Endothelial cell (in vitro differentiated cells): ENCODE data around the gene RRP12. TPM values are rescaled to one million over a fixed set of nuclear protein-coding genes. Genes with fewer than 3 reads are reported as not detected.
A peak's percentile ranks its signal among the peaks of the same experiment; 100 is the strongest.

Source experiments
- DNase-seq: peaks from one replicate; pipeline ENCODE4 v3.0.0; 2021; ENCODE audit warnings: low spot score
- H3K27ac Mint-ChIP-seq: one replicate; pipeline ENCODE4 v1.8.0; 2021; ENCODE audit warnings: mixed read lengths, inconsistent platforms; ENCODE audit not compliant: unreplicated experiment
- H3K27me3 Mint-ChIP-seq: one replicate; pipeline ENCODE4 v1.8.0; 2021; ENCODE audit warnings: mild to moderate bottlenecking, moderate library complexity, mixed read lengths, inconsistent platforms; ENCODE audit not compliant: unreplicated experiment
- H3K36me3 Mint-ChIP-seq: one replicate; pipeline ENCODE4 v1.8.0; 2021; ENCODE audit warnings: mild to moderate bottlenecking, low read depth, mixed read lengths, inconsistent platforms; ENCODE audit not compliant: unreplicated experiment
- H3K4me1 Mint-ChIP-seq: one replicate; pipeline ENCODE4 v1.8.0; 2021; ENCODE audit warnings: mild to moderate bottlenecking, mixed read lengths, inconsistent platforms; ENCODE audit not compliant: unreplicated experiment
- H3K4me3 Mint-ChIP-seq: one replicate; pipeline ENCODE4 v1.8.0; 2021; ENCODE audit warnings: mild to moderate bottlenecking, mixed read lengths, inconsistent platforms; ENCODE audit not compliant: unreplicated experiment
- H3K9me3 Mint-ChIP-seq: one replicate; pipeline ENCODE4 v1.8.0; 2021; ENCODE audit warnings: mixed read lengths, inconsistent platforms; ENCODE audit not compliant: unreplicated experiment
- total RNA-seq: library from RNA; stranded (reverse); fragmentation: NEBNext Ultra II Directional; extraction: Animal tissue kit (Norgen Biotek cat#: 25700); gene quantifications from one replicate; pipeline ENCODE4 v1.2.1, GENCODE V29; 2021; ENCODE audit not compliant: unreplicated experiment
- TF ChIP-seq, protein P1 (sequence below): fragments of 200-600 bp; sonication (generic); IDR thresholded peaks from one replicate; pipeline ENCODE4 v1.5.0; 2021; ENCODE audit warnings: antibody characterized with exemption; ENCODE audit not compliant: unreplicated experiment

RRP12 gene
- total RNA-seq, 1 donor from 2014 or later, result 19.5 TPM

DNA sequence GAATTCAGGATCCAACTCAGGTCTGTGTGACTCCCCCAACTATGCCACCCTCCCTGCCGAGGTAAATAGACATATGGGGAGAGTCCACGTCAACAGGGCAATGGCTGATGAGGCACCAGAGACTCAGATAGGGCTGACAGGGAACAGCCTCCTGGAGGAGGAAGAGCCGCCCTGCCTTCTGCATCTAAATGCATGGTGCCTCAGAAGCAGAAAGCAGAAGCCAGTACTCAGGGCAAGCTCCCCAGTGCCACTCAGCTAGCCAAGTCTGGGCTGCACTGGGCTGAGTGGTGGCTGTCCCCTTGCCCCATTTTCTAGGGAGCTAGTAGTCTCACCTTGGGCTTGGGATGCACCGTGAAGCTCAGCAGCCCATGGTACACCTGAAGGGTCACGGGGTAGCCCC lies 11.0 kb downstream of the RRP12 start:
- Mint-ChIP-seq H3K9me3 (no peaks in the 10 kb centered on the region), H3K4me3 (no peak overlapping the region), H3K36me3 (peaks cover 16% of the 10 kb centered on the region), H3K27me3 (peaks cover 2% of the 10 kb centered on the region), H3K4me1 (no peaks in the 10 kb centered on the region), H3K27ac (no peak overlapping the region)
- no peak for DNase-seq
- TF ChIP-seq, protein P1, sequence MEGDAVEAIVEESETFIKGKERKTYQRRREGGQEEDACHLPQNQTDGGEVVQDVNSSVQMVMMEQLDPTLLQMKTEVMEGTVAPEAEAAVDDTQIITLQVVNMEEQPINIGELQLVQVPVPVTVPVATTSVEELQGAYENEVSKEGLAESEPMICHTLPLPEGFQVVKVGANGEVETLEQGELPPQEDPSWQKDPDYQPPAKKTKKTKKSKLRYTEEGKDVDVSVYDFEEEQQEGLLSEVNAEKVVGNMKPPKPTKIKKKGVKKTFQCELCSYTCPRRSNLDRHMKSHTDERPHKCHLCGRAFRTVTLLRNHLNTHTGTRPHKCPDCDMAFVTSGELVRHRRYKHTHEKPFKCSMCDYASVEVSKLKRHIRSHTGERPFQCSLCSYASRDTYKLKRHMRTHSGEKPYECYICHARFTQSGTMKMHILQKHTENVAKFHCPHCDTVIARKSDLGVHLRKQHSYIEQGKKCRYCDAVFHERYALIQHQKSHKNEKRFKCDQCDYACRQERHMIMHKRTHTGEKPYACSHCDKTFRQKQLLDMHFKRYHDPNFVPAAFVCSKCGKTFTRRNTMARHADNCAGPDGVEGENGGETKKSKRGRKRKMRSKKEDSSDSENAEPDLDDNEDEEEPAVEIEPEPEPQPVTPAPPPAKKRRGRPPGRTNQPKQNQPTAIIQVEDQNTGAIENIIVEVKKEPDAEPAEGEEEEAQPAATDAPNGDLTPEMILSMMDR, result no peak

DNA sequence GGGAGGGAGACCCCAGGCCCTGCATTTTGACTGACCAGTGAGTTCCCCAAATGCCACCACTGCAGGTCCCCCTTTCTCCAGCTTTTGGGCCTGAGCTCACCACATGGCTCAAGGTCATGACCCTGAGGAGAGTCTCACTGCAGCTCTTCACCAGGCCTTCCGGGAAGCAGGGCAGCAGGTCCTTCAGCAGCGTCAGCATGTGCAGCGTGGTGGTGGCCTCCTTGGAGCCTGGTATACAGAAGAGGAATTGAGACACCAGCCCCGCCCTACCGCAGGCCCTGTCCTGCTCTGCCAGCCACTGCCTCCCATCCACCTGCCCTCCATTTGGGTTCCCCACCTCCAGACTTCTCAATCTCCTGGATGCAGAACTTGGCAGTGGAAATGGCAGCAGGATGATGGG lies 13.0 kb downstream of the RRP12 start:
- H3K9me3 Mint-ChIP-seq, result no peaks in the 10 kb centered on the region
- no peaks in the 10 kb centered on the region for H3K4me1 Mint-ChIP-seq
- peak overlapping the region; percentile 80 for H3K4me3 Mint-ChIP-seq
- H3K27me3 Mint-ChIP-seq, result no peaks in the 10 kb centered on the region
- no peak overlapping the region for H3K27ac Mint-ChIP-seq
- H3K36me3 Mint-ChIP-seq, result peaks cover 13% of the 10 kb centered on the region
- TF ChIP-seq, protein P1, result no peak
- DNase-seq, result no peak

DNA sequence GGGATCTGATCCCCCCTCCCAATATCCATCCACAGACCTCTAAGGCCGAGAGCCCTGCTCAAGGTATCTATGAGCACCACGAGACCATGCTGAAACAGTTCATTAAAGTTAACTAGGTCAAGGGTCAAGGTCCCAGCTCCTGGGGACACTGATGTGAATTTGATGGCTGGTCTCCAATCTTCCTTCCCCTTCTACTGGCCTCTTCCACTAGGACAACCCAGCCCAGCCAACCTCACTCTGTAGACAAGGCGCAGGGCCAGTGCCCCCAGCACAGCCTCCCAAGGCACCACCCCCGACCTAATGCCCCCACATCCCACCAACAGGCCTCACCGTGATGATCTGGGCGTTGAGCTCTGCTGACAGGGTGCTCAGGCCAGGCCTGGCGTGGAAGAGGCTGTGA lies 15.6 kb downstream of the RRP12 start:
- Mint-ChIP-seq H3K4me1 (no peaks in the 10 kb centered on the region), H3K27ac (no peak overlapping the region), H3K4me3 (no peak overlapping the region), H3K27me3 (no peaks in the 10 kb centered on the region), H3K9me3 (no peaks in the 10 kb centered on the region), H3K36me3 (peaks cover 10% of the 10 kb centered on the region)
- TF ChIP-seq, protein P1, result no peak
- no peak for DNase-seq

DNA sequence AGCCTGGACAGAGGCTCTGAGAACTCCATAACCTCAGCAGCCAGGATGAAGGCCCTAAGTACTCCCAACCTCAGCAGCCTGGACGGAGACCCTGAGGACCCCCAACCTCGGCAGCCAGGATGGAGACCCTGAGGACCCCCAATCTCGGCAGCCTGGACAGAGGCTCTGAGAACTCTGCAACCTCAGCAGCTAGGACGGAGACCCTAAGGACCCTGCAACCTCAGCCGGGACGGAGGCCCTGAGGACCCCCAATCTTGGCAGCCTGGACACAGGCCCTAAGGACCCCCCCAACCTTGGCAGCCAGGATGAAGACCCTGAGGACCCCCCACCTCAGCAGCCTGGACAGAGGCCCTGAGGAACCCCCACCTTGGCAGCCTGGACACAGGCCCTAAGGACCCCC lies 16.5 kb downstream of the RRP12 start:
- Mint-ChIP-seq H3K4me1 (no peaks in the 10 kb centered on the region), H3K27ac (no peak overlapping the region), H3K9me3 (no peaks in the 10 kb centered on the region), H3K4me3 (no peak overlapping the region), H3K27me3 (no peaks in the 10 kb centered on the region), H3K36me3 (peaks cover 8% of the 10 kb centered on the region)
- no peak for DNase-seq
- TF ChIP-seq, protein P1, result no peak

DNA sequence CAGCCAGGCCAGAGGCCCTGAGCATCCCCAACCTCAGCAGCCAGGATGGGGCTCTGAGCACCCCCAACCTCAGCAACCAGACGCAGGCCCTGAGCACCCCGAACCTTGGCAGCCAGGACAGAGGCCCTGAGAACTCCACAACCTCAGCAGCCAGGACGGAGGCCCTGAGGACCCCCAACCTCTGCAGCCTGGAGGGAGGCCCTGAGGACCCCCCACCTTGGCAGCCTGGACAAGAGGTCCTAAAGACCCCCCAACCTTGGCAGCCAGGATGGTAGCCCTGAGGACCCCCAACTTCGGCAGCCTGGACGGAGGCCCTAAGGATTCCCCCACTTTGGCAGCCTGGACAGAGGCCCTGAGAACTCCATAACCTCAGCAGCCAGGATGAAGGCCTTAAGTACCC lies 17.0 kb downstream of the RRP12 start:
- H3K4me1 Mint-ChIP-seq, result no peaks in the 10 kb centered on the region
- no peaks in the 10 kb centered on the region for H3K27me3 Mint-ChIP-seq
- no peak for DNase-seq
- H3K27ac Mint-ChIP-seq, result no peak overlapping the region
- no peaks in the 10 kb centered on the region for H3K9me3 Mint-ChIP-seq
- H3K4me3 Mint-ChIP-seq, result no peak overlapping the region
- H3K36me3 Mint-ChIP-seq, result peaks cover 8% of the 10 kb centered on the region
- TF ChIP-seq, protein P1, result no peak
